AG09319 (cell line): ENCODE data around the gene POLR1H.

ENCODE experiments used
- DNase-seq: peaks from one replicate; pipeline ENCODE4 v3.0.0-alpha.2; 2010; ENCODE audit warnings: low read depth; ENCODE audit errors: extremely low read depth
- CTCF ChIP-seq: IDR thresholded peaks from 2 replicates; pipeline ENCODE4 v1.5.1; 2011; ENCODE audit warnings: low read depth, mild to moderate bottlenecking, inconsistent platforms, low read length, moderate library complexity

The POLR1H gene

GRCh38 chr6:30071081-30071818 lies 10.2 kb downstream of the POLR1H start:
- TF ChIP-seq CTCF: no peak; the same call in 1 of the 2 replicates
- DNase-seq: no peak

GRCh38 chr6:30071858-30072257 lies 10.8 kb downstream of the POLR1H start:
- no peak for DNase-seq
- TF ChIP-seq CTCF: no peak

- no peak for DNase-seq
- TF ChIP-seq CTCF: no peak
Observed at GRCh38 chr6:30073489-30074235, 12.6 kb downstream of the POLR1H start.

- TF ChIP-seq CTCF: no peak
- DNase-seq: no peak
Observed at GRCh38 chr6:30074331-30075093, 13.4 kb downstream of the POLR1H start.

- DNase-seq: no peak
- no peak for TF ChIP-seq CTCF
Observed at GRCh38 chr6:30075094-30075789, 14.2 kb downstream of the POLR1H start, which contains the start of gene RNF39. TSS of gene RNF39 (minus strand) at chr6:30075769. CDS start at chr6:30075585, 184 bp downstream.

GRCh38 chr6:30075790-30076732 lies 15.0 kb downstream of the POLR1H start:
- peak; percentile 36 for TF ChIP-seq CTCF
- DNase-seq: no peak
